GM20000 (cell line): ENCODE data around the gene ADCYAP1.

Experiments
- DNase-seq: peaks from one replicate; pipeline ENCODE4 v3.0.0; 2012; ENCODE audit warnings: low spot score
- CTCF ChIP-seq: IDR thresholded peaks from 2 replicates; pipeline ENCODE4 v1.5.1; 2012; ENCODE audit warnings: mild to moderate bottlenecking, control low read depth; ENCODE audit errors: extremely low read depth, missing control alignments

The ADCYAP1 gene

GRCh38 chr18:887716-888115 is 17.0 kb upstream of the ADCYAP1 start:
- TF ChIP-seq CTCF: no peak
- no peak for DNase-seq

GRCh38 chr18:892316-892715 is 12.4 kb upstream of the ADCYAP1 start:
- TF ChIP-seq CTCF: no peak
- DNase-seq: no peak

- no peak for TF ChIP-seq CTCF
- no peak for DNase-seq
These were observed 8.4 kb upstream of the ADCYAP1 start for GRCh38 chr18:896315-896714.

GRCh38 chr18:901761-902160 is 2.9 kb upstream of the ADCYAP1 start:
- DNase-seq: no peak
- TF ChIP-seq CTCF: no peak

GRCh38 chr18:902229-902628 is 2.4 kb upstream of the ADCYAP1 start:
- no peak for DNase-seq
- no peak for TF ChIP-seq CTCF

- DNase-seq: peak; percentile 48
- TF ChIP-seq CTCF: no peak
These were observed 970 bp upstream of the ADCYAP1 start for GRCh38 chr18:903701-904100.

GRCh38 chr18:905307-905947 is 756 bp downstream of the ADCYAP1 start:
- TF ChIP-seq CTCF: no peak
- no peak for DNase-seq
